CD4-positive, alpha-beta T cell (primary cell): Measurements from ENCODE around the gene TTC12. TPM values are rescaled to one million over a fixed set of nuclear protein-coding genes. Genes with fewer than 3 reads are reported as not detected.

ENCODE experiments used
- ATAC-seq: fragments of 200-7000 bp; cut with Tn5 transposase; one replicate; pipeline ENCODE4 v1.10.0; 2022; ENCODE audit warnings: mild to moderate bottlenecking; ENCODE audit not compliant: poor library complexity
- CTCF ChIA-PET: fragments of 350-600 bp; sonication (Branson Sonifier 250); formaldehyde crosslinking; loops from one replicate; lab custom pipeline; 2021; ENCODE audit warnings: antibody characterized with exemption, inconsistent platforms; lab: Charles Lee
- POLR2A ChIA-PET: fragments of 350-600 bp; sonication (Branson Sonifier 250); formaldehyde crosslinking; loops from one replicate; lab custom pipeline; 2021; ENCODE audit warnings: antibody characterized with exemption, inconsistent platforms; lab: Charles Lee
- DNase-seq, 14 experiments: peaks; one replicate each; pipeline ENCODE4 v3.0.0-alpha.2; 2013 to 2020; ENCODE audit warnings: mixed read lengths in 2 of 14
- H3K27ac ChIP-seq, 2 donors: one replicate each; pipeline versions ENCODE4 v1.5.1 to v1.7.0; 2013; ENCODE audit warnings: low read length in 2 of 2, low read depth in 1 of 2, mild to moderate bottlenecking in 1 of 2
- H3K27me3 ChIP-seq, 2 experiments: 1 replicate in 1 of 2; 2 replicates in 1 of 2; pipeline versions ENCODE4 v1.6.1 to v1.7.0; 2013; ENCODE audit warnings: low read length in 2 of 2, control low read depth in 1 of 2, mild to moderate bottlenecking in 1 of 2, moderate library complexity in 1 of 2; ENCODE audit not compliant: insufficient read depth in 2 of 2, control insufficient read depth in 1 of 2
- H3K36me3 ChIP-seq: one replicate; pipeline ENCODE4 v1.6.1; 2013; ENCODE audit warnings: low read length, control low read depth; ENCODE audit not compliant: insufficient read depth
- H3K4me1 ChIP-seq: one replicate; pipeline ENCODE4 v1.6.1; 2013; ENCODE audit warnings: low read length, control low read depth; ENCODE audit not compliant: insufficient read depth
- H3K4me3 ChIP-seq: one replicate; pipeline ENCODE4 v1.5.1; 2013; ENCODE audit warnings: mild to moderate bottlenecking, low read length, moderate library complexity
- H3K9me3 ChIP-seq, 2 experiments: 1 replicate in 1 of 2; 2 replicates in 1 of 2; pipeline versions ENCODE4 v1.6.1 to v1.7.0; 2013; ENCODE audit warnings: low read length in 2 of 2, mild to moderate bottlenecking in 2 of 2, control low read depth in 1 of 2, moderate library complexity in 1 of 2; ENCODE audit not compliant: control insufficient read depth in 1 of 2, insufficient read depth in 1 of 2
- H3K27ac Mint-ChIP-seq: one replicate; pipeline ENCODE4 v1.8.0; 2020; ENCODE audit warnings: mixed read lengths
- H3K27me3 Mint-ChIP-seq: one replicate; pipeline ENCODE4 v1.8.0; 2021; ENCODE audit warnings: mixed read lengths
- H3K36me3 Mint-ChIP-seq: one replicate; pipeline ENCODE4 v1.8.0; 2021; ENCODE audit warnings: low read depth, mixed read lengths
- H3K4me1 Mint-ChIP-seq: one replicate; pipeline ENCODE4 v1.8.0; 2021; ENCODE audit warnings: low read depth, mixed read lengths
- H3K4me3 Mint-ChIP-seq: one replicate; pipeline ENCODE4 v1.8.0; 2020; ENCODE audit warnings: mild to moderate bottlenecking, mixed read lengths
- H3K9me3 Mint-ChIP-seq: one replicate; pipeline ENCODE4 v1.8.0; 2020; ENCODE audit warnings: mixed read lengths
- intact Hi-C, 2 experiments: fragments of 100-400 bp; cut with DNase I in 1 of 2; cut with micrococcal nuclease in 1 of 2; formaldehyde crosslinking; loops; one replicate each; pipeline versions ENCODE4 v1.15.1 to v1.9.0; 2023 to 2025; cut with DNase I, micrococcal nuclease
- total RNA-seq, 174 experiments: library from RNA in 2 of 174; stranded (reverse) in 2 of 174; gene quantifications; one replicate each; pipeline ENCODE4 v1.2.3 and lab custom pipeline; 2021 to 2026
- TF ChIP-seq, protein P1 (sequence below): fragments of 200-600 bp; IDR thresholded peaks from one replicate; pipeline ENCODE4 v1.8.0; 2022; ENCODE audit warnings: antibody characterized with exemption, mild to moderate bottlenecking

TTC12 gene
- total RNA-seq, 2 experiments from 2014 or later, result 26.5 to 34.5 TPM

DNA sequence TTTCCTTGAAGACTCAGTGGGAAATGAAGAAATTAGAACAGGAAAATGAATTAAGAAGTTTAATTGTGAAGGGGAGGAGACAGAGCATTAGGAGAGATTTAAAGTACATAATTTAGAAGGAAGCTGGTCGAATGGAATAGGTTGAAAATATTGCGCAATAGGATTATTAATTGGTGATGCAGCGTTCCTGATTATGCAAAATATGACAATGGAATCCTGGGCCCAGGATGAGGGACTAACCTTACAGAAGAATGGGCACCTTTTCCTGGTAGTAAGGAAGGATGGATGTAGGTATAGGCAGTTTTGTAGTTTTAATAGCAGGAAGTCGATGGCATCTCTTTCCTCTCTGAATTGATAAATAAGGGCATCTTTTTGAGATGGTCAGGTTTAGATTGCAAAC is 7.8 kb downstream of the TTC12 start:
- H3K9me3 ChIP-seq, result no peaks in the 10 kb centered on the region
- CTCF ChIA-PET, result no interaction called here
- peaks cover 42% of the 10 kb centered on the region for H3K36me3 ChIP-seq
- ATAC-seq (no peak), DNase-seq (no peak)
- H3K4me1 ChIP-seq, result no peaks in the 10 kb centered on the region
- Mint-ChIP-seq H3K4me1 (peaks cover 28% of the 10 kb centered on the region), H3K27ac (no peak overlapping the region), H3K36me3 (peaks cover 90% of the 10 kb centered on the region), H3K4me3 (no peak overlapping the region), H3K9me3 (no peaks in the 10 kb centered on the region), H3K27me3 (no peaks in the 10 kb centered on the region)
- no peak overlapping the region for H3K27ac ChIP-seq
- no peaks in the 10 kb centered on the region for H3K27me3 ChIP-seq
- POLR2A ChIA-PET, result interaction anchor here (3.2 kb wide), 1 partner anchor 8 kb away, joined by 14 read pairs; the partner anchor contains the start of gene TTC12
- no peak overlapping the region for H3K4me3 ChIP-seq
- TF ChIP-seq, protein P1, sequence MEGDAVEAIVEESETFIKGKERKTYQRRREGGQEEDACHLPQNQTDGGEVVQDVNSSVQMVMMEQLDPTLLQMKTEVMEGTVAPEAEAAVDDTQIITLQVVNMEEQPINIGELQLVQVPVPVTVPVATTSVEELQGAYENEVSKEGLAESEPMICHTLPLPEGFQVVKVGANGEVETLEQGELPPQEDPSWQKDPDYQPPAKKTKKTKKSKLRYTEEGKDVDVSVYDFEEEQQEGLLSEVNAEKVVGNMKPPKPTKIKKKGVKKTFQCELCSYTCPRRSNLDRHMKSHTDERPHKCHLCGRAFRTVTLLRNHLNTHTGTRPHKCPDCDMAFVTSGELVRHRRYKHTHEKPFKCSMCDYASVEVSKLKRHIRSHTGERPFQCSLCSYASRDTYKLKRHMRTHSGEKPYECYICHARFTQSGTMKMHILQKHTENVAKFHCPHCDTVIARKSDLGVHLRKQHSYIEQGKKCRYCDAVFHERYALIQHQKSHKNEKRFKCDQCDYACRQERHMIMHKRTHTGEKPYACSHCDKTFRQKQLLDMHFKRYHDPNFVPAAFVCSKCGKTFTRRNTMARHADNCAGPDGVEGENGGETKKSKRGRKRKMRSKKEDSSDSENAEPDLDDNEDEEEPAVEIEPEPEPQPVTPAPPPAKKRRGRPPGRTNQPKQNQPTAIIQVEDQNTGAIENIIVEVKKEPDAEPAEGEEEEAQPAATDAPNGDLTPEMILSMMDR, result no peak
- intact Hi-C loops, result no loop called here

DNA sequence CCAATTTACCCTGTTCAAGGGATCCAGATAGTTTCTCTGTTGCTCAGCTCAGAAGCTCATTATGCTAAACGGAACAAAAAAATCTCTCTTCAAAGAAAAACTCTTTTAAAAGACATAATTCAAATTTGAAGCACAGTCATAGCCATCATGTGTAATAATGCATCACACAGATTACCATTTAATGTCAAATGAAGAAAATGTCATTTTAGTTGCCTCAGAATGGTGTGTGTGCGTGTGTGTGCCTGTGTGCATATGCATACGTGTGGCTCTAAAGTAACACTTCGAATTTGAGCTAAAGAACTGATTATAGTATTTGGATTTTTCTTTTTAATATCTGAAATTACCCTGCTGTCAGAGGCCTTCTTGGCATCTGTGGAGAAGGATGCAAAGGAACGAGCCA is 9.9 kb downstream of the TTC12 start:
- H3K4me3 Mint-ChIP-seq, result no peak overlapping the region
- Histone ChIP-seq H3K36me3 (peaks cover 41% of the 10 kb centered on the region), H3K4me3 (no peak overlapping the region), H3K4me1 (no peaks in the 10 kb centered on the region), H3K9me3 (no peaks in the 10 kb centered on the region), H3K27ac (no peak overlapping the region), H3K27me3 (no peaks in the 10 kb centered on the region)
- peaks cover 90% of the 10 kb centered on the region for H3K36me3 Mint-ChIP-seq
- ChIA-PET CTCF (no interaction called here), POLR2A (interaction anchor here (3.2 kb wide), 1 partner anchor 10 kb away, joined by 14 read pairs; the partner anchor contains the start of gene TTC12)
- intact Hi-C loops, result no loop called here
- H3K9me3 Mint-ChIP-seq, result no peaks in the 10 kb centered on the region
- TF ChIP-seq, protein P1, result no peak
- H3K27ac Mint-ChIP-seq, result no peak overlapping the region
- H3K27me3 Mint-ChIP-seq, result no peaks in the 10 kb centered on the region
- H3K4me1 Mint-ChIP-seq, result peaks cover 22% of the 10 kb centered on the region
- DNase-seq (no peak), ATAC-seq (no peak)

DNA sequence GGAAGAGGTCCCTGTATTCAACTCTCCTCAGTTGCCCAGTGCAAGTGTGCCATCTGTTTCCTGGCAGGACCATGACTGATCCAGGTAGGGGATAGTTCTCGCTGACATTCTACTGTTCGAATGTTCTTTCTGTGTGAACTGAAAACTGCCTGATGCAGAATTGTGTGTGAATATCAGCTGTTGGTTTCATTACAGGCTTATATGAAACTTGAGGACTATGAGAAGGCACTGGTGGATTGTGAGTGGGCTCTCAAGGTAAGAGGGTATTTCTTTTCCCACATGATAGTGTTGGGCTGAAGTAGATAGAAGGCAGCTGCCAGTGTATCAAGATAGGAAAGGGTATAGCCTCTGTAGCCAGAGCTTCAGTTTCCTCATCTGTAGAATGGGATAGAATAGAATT is 15.3 kb downstream of the TTC12 start:
- intact Hi-C loops, result no loop called here
- Mint-ChIP-seq H3K4me3 (no peak overlapping the region), H3K9me3 (no peaks in the 10 kb centered on the region), H3K36me3 (peaks cover 100% of the 10 kb centered on the region), H3K27me3 (no peaks in the 10 kb centered on the region), H3K27ac (no peak overlapping the region), H3K4me1 (no peaks in the 10 kb centered on the region)
- no peaks in the 10 kb centered on the region for H3K9me3 ChIP-seq
- DNase-seq, result no peak
- H3K4me3 ChIP-seq, result no peak overlapping the region
- ChIA-PET CTCF (no interaction called here), POLR2A (no interaction called here)
- no peak overlapping the region for H3K27ac ChIP-seq
- TF ChIP-seq, protein P1, result no peak
- no peaks in the 10 kb centered on the region for H3K4me1 ChIP-seq
- no peaks in the 10 kb centered on the region for H3K27me3 ChIP-seq
- no peak for ATAC-seq
- peaks cover 79% of the 10 kb centered on the region for H3K36me3 ChIP-seq
